T47D (cell line): ENCODE data around the gene MZT2A.
"Not testable (repeated sequence)": the region's sequence is repeated elsewhere in the genome, so short reads cannot be mapped to it uniquely, and the experiment has no call there.

Experiments
- DNase-seq, 2 experiments: peaks; one replicate each; pipeline versions ENCODE4 v3.0.0 to v3.0.0-alpha.2; 2011 to 2012; ENCODE audit warnings: low read depth in 1 of 2, low spot score in 1 of 2
- JUND ChIP-seq: IDR thresholded peaks from 2 replicates; pipeline ENCODE4 v1.6.1; 2012; ENCODE audit warnings: low read depth
- in situ Hi-C: cut with HindIII; loops from 2 replicates; pipeline ENCODE4 v1.10.0; 2016; ENCODE audit warnings: low sequenced_read_pairs, low pct_unique_long_range_greater_than_20kb

The MZT2A gene

GRCh38 chr2:131445896-131446295, 46.3 kb downstream of the MZT2A start:
- no peak for DNase-seq
- in situ Hi-C loops: no loop called here
- no peak for TF ChIP-seq JUND

DNA sequence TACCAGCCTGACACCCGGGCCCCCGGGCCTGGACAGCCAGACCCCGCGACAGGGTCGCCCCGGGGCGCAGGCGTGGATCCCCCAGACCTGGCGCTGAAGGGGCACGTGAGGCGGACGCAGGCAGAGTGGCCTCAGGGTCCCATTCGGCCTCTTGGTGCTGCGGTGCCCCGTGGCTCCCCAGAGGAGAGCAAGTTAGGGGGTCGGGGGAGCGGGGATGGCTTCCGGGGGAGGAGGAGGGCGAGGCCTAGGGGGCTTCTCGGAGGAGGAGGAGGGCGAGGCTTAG, 46.7 kb downstream of the MZT2A start:
- in situ Hi-C loops, DNase-seq: not testable (repeated sequence)

DNA sequence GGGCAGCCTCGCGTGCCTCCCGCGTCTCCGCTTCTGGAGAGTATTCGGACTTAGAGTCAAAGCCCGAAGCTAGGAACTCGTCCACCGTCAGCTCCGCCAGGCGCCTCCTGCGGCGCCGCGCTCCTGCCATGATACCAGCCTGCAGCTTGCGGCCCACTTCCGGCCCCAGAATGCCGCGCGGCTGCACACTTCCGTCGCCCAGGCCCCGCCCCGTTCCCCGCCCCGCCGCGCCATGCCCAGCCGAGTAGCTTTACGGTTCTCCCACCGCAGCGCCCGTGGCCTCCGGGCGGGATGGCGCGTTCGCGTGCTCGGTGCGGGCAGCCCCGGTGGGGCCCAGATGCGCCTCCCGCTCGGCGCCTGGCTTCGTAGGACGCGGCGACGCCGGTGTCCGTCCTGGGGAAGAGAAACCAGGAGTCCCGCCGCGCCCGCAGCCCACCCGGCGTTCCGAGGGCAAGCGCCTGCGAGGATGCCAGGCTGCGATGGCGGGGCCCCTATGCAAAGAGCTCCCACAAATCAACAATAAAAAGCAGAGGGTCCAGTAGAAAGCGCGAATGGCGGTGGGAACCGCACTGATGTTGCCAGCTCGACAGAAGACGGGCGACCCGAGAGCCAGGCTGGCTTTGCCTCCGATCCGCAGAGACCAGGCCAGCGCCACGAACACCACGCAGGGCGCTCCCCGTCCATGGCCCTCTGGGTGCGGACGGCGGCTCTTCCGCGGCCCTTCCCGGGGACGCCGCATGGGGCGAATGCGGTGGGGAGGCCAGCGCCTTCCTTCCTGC, 47.3 kb downstream of the MZT2A start:
- in situ Hi-C loops, DNase-seq: not testable (repeated sequence)

- in situ Hi-C loops, DNase-seq: not testable (repeated sequence)
These were observed 51.3 kb downstream of the MZT2A start for GRCh38 chr2:131440742-131441468.
